ENCODE measurements around the gene MAPT. TPM values are rescaled to one million over a fixed set of nuclear protein-coding genes. Genes with fewer than 3 reads are reported as not detected.

MAPT gene
- total and polyA plus RNA-seq, 2 donors = 3.4 to 21.1 TPM

DNA sequence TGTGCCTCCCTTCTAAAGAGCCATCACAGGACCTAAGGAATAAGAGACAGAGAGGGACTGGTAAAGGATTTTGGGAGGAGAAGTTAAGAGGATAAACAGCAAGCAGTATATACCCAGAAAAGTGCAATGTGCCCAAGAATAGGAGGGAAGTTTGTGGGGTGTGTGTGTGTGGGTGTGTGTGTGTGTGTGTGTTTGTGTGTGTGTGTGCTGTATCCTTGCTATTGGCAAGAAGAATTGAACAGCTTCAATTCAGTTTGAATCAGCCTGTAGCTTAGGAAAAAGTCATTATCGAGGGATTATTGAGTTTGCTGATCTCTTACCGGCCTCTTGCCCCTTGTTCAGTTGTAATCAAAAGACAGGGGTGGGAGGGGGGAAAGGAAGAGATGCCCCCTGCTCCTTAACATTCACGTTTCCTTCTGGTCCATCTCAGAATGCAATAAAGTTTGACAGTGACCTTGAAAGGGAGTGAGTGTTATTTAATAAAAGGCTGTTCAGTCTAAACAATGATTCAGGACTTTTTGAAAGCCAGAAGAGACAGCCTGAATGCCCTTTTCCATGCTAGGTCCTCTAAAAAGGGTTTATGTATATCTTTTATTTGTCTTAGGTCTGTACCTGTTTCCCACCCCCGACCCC, 23.9 kb upstream of the MAPT start:
- H3K4me1 ChIP-seq (ENCODE audit: insufficient read depth) = no peaks in the 10 kb centered on the region
- H3K4me3 ChIP-seq (ENCODE audit: low read depth, low read length) = no peak overlapping the region
- H3K27ac ChIP-seq (ENCODE audit: low read depth) = no peak overlapping the region
- no peak for DNase-seq (ENCODE audit: extremely low spot score)
- H3K36me3 ChIP-seq (ENCODE audit: insufficient read depth) = no peaks in the 10 kb centered on the region
- 24% methylated on average over 4 of the region's 4 CpGs for WGBS

DNA sequence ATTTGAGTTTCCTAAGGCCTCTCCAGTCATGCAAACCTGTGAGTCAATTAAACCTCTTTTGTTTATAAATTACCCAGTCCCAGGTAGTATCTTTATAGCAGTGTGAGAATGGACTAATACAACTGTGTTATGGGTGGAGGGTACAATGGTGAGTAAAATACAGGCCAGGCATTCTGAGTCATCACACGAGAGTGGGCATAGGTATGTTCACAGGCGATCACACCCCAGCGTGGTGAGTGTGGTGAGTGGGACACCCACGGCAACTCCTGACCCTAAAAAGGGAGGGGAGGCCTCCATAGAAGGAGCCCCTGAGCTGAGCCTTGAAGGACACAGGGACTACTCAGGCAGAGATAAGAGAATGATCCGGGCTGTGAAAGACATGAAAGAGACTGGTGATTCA, 22.6 kb upstream of the MAPT start:
- no peaks in the 10 kb centered on the region for H3K36me3 ChIP-seq (ENCODE audit: insufficient read depth)
- 78% methylated on average over 5 of the region's 5 CpGs for WGBS
- DNase-seq (ENCODE audit: extremely low spot score) = no peak
- H3K27ac ChIP-seq (ENCODE audit: low read depth) = no peak overlapping the region
- no peak overlapping the region for H3K4me3 ChIP-seq (ENCODE audit: low read depth, low read length)
- H3K4me1 ChIP-seq (ENCODE audit: insufficient read depth) = no peaks in the 10 kb centered on the region

DNA sequence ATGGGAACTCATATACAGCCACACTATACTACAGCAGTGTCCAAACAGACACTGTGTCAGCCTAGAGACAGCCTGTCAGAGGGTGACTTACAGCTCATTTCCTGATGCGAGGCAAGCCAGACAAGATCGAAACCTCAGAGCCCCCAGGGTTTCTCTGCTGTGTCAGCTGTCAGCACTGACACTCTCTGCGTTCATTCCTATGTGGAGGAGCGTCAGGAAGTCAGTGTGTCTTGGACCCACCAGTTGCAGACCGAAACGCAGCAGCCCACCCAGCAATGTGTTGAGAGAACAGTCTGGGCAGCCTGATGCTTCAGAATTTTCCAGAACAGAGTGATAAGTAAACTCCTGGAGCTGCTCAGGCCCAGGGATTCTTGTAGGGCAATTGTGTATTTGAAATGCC, 20.6 kb upstream of the MAPT start:
- no peak overlapping the region for H3K4me3 ChIP-seq (ENCODE audit: low read depth, low read length)
- WGBS = 13% methylated on average over 6 of the region's 6 CpGs
- no peaks in the 10 kb centered on the region for H3K4me1 ChIP-seq (ENCODE audit: insufficient read depth)
- DNase-seq (ENCODE audit: extremely low spot score) = no peak
- no peaks in the 10 kb centered on the region for H3K36me3 ChIP-seq (ENCODE audit: insufficient read depth)
- H3K27ac ChIP-seq (ENCODE audit: low read depth) = no peak overlapping the region

DNA sequence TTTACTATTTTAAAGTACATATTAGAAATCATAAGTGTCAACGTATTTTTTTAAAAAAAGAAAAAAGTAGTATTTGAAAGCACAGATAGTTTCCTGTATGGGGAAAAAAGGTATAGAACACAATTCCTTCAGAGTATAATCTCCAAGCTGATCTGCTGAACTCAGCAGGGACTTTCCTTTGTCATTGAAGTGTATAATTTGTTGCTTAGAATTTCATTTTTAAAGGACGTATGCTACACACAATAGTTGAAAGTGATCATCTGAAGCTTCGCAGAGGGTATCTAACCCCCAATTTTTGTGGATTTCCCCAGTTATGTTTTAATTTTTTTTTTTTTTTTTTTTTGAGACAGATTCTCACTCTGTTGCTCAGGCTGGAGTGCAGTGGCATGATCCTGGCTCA, 20.2 kb upstream of the MAPT start:
- Histone ChIP-seq H3K4me1 (ENCODE audit: insufficient read depth) (no peaks in the 10 kb centered on the region), H3K27ac (ENCODE audit: low read depth) (no peak overlapping the region), H3K4me3 (ENCODE audit: low read depth, low read length) (no peak overlapping the region), H3K36me3 (ENCODE audit: insufficient read depth) (no peaks in the 10 kb centered on the region)
- 65% methylated on average over 3 of the region's 3 CpGs for WGBS
- no peak for DNase-seq (ENCODE audit: extremely low spot score)

DNA sequence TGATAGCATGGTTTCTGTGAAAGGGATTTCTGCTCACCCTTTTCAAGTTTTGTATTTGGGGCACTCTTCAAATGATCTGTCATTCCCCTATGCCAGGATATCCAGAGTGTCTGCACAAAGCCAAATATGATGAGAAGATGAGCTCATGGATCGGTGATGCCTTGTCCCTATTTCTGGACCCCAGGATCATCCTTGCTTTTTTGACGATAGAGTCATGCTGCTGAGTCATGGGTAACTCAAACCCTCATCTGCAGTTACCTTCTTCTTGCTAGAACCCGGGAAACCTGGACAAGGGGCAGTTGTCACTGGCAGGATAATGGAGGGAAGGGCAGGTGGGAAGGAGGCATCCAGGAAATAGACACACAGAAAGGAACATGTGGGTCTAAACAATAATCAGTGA, 17.8 kb upstream of the MAPT start:
- Histone ChIP-seq H3K4me1 (ENCODE audit: insufficient read depth) (no peaks in the 10 kb centered on the region), H3K4me3 (ENCODE audit: low read depth, low read length) (no peak overlapping the region), H3K36me3 (ENCODE audit: insufficient read depth) (no peaks in the 10 kb centered on the region), H3K27ac (ENCODE audit: low read depth) (no peak overlapping the region)
- WGBS = 78% methylated on average over 3 of the region's 3 CpGs
- DNase-seq (ENCODE audit: extremely low spot score) = no peak

DNA sequence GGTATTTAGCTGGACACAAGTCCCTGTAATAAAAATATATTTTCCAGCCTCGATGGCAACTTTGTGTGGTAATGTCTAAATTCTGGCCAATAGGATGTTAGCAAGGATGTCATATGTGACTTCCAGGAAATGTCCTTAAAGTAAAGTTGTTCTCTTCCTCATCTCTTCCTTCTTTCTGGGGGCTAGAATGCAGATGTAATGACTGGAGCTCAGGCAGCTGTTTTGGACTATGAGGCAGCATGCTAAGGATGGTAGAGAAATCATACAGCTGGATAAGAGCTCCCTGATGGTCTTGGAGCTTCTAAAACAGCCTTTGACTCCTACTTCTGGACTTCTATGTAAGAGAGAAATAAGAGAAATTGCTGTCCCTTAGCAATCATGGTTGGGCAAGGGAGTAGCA, 16.9 kb upstream of the MAPT start:
- H3K27ac ChIP-seq (ENCODE audit: low read depth) = no peak overlapping the region
- 71% methylated on average over 1 of the region's 1 CpG for WGBS
- DNase-seq (ENCODE audit: extremely low spot score) = no peak
- H3K4me3 ChIP-seq (ENCODE audit: low read depth, low read length) = no peak overlapping the region
- H3K36me3 ChIP-seq (ENCODE audit: insufficient read depth) = no peaks in the 10 kb centered on the region
- H3K4me1 ChIP-seq (ENCODE audit: insufficient read depth) = no peaks in the 10 kb centered on the region

DNA sequence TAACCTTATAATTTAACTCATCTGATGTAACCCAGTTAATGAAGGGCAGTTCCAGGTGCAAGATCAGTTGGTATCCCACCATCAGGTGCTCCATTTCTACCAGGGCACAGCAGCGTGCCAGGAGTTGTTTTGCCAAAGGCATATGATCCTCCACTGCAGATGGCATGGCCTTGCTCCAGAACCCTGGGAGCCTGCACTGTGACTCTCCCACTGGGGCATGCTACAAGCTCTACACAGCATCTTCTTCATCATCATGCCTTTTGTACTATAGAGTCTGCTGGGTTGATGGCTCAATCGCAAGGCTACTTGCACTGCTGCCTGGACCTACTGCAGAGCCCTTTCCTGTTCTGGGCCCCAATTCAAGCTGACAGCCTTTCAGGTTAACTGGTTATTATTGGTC, 11.3 kb upstream of the MAPT start:
- no peak overlapping the region for H3K4me3 ChIP-seq (ENCODE audit: low read depth, low read length)
- H3K27ac ChIP-seq (ENCODE audit: low read depth) = no peak overlapping the region
- WGBS = 93% methylated on average over 2 of the region's 2 CpGs
- no peaks in the 10 kb centered on the region for H3K4me1 ChIP-seq (ENCODE audit: insufficient read depth)
- H3K36me3 ChIP-seq (ENCODE audit: insufficient read depth) = no peaks in the 10 kb centered on the region
- no peak for DNase-seq (ENCODE audit: extremely low spot score)

DNA sequence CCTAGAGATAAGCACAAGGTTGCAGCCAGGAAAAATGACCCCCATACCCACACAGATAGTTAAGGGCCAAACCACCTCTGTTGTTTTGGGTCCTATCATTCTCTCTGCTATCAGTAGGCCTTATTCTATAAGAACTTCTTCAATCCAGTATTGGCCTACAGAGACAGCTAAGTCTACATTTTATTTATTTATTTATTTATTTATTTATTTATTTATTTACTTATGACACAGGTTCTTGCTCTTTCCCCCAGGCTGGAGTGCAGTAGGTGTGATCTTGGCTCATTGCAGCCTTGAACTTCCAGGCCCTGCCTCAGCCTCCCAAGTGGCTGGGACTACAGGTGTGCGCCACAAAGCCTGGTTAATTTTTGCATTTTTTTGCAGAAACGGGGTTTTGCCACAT, 7.5 kb upstream of the MAPT start:
- Histone ChIP-seq H3K4me1 (ENCODE audit: insufficient read depth) (no peaks in the 10 kb centered on the region), H3K36me3 (ENCODE audit: insufficient read depth) (no peaks in the 10 kb centered on the region), H3K4me3 (ENCODE audit: low read depth, low read length) (no peak overlapping the region), H3K27ac (ENCODE audit: low read depth) (no peak overlapping the region)
- DNase-seq (ENCODE audit: extremely low spot score) = no peak
- WGBS = 93% methylated on average over 2 of the region's 2 CpGs

DNA sequence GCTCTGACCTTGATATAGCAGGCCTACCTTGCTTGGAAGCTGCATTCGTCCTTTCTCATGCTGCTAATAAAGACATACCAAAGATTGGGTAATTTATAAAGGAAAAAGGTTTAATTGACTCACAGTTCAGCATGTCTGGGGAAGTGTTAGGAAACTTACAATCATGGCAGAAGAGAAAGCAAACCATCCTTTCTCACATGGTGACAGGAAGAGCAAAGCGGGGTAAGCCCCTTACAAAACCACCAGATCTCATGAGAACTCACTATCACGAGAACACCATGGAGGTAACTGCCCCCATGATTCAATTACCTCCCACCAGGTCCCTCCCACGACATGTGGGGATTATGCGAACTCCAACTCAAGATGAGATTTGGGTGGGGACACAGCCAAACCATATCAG, 6.0 kb upstream of the MAPT start:
- H3K27ac ChIP-seq (ENCODE audit: low read depth) = no peak overlapping the region
- H3K4me1 ChIP-seq (ENCODE audit: insufficient read depth) = no peaks in the 10 kb centered on the region
- WGBS = 48% methylated on average over 5 of the region's 5 CpGs
- H3K36me3 ChIP-seq (ENCODE audit: insufficient read depth) = no peaks in the 10 kb centered on the region
- no peak for DNase-seq (ENCODE audit: extremely low spot score)
- H3K4me3 ChIP-seq (ENCODE audit: low read depth, low read length) = no peak overlapping the region

DNA sequence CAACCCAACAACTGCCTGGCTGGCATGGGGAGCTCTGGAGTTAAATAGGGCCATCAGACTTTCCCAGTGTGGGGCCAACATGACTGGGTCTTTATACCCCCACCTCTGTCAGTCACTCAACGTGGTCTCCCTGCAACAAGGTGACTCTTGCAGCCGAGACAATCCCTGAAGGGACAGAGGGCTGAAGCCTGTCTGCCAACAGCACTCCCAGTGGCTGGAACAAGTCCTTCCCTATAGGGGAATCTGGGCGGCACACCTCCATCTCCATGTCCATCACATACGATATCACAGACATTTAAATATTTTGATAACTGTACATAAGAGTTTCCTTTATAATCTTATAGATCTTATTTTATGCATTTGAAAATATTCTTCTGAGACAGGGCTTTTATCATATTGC, 4.8 kb upstream of the MAPT start:
- WGBS = 29% methylated on average over 4 of the region's 4 CpGs
- no peak for DNase-seq (ENCODE audit: extremely low spot score)
- Histone ChIP-seq H3K27ac (ENCODE audit: low read depth) (no peak overlapping the region), H3K4me3 (ENCODE audit: low read depth, low read length) (no peak overlapping the region), H3K36me3 (ENCODE audit: insufficient read depth) (no peaks in the 10 kb centered on the region), H3K4me1 (ENCODE audit: insufficient read depth) (no peaks in the 10 kb centered on the region)

DNA sequence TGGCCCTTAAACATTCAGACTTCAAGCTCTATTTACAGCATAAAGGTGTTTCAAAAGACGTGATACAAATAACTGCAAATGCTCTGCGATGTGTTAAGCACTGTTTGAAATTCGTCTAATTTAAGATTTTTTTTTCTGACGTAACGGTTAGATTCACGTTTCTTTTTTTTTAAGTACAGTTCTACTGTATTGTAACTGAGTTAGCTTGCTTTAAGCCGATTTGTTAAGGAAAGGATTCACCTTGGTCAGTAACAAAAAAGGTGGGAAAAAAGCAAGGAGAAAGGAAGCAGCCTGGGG, 681 bp upstream of the MAPT start:
- no peaks in the 10 kb centered on the region for H3K36me3 ChIP-seq (ENCODE audit: insufficient read depth)
- H3K4me3 ChIP-seq (ENCODE audit: low read depth, low read length) = peak overlapping the region; percentile 45
- no peak for DNase-seq (ENCODE audit: extremely low spot score)
- WGBS = 50% methylated on average over 7 of the region's 7 CpGs
- no peaks in the 10 kb centered on the region for H3K4me1 ChIP-seq (ENCODE audit: insufficient read depth)
- no peak overlapping the region for H3K27ac ChIP-seq (ENCODE audit: low read depth)

DNA sequence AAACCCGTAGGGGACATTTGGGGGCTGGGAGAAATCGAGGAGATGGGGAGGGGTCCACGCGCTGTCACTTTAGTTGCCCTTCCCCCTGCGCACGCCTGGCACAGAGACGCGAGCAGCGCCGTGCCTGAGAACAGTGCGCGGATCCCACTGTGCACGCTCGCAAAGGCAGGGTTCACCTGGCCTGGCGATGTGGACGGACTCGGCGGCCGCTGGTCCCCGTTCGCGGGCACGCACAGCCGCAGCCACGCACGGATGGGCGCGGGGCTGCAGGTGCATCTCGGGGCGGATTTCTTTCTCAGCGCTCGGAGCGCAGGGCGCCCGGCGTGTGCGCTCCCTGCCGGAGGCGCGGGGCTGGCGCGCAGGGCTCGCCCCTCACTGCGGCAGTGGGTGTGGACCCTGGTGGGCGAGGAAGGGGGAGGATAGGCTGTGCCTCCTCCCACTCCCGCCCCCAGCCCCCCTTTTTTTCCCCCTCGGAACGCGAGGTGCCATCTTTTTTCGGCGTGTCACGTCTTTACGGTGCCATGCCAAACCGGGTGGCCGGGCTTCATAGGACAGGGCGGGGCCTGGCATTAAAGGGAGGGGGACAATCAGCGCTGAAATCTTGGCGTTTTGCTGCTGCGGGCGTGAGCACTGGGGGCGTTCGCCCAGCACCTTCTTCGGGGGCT, 1.1 kb downstream of the MAPT start:
- no peak overlapping the region for H3K27ac ChIP-seq (ENCODE audit: low read depth)
- no peaks in the 10 kb centered on the region for H3K4me1 ChIP-seq (ENCODE audit: insufficient read depth)
- no peak for DNase-seq (ENCODE audit: extremely low spot score)
- H3K4me3 ChIP-seq (ENCODE audit: low read depth, low read length) = peak overlapping the region; percentile 45
- H3K36me3 ChIP-seq (ENCODE audit: insufficient read depth) = no peaks in the 10 kb centered on the region
- 1% methylated on average over 63 of the region's 63 CpGs for WGBS

DNA sequence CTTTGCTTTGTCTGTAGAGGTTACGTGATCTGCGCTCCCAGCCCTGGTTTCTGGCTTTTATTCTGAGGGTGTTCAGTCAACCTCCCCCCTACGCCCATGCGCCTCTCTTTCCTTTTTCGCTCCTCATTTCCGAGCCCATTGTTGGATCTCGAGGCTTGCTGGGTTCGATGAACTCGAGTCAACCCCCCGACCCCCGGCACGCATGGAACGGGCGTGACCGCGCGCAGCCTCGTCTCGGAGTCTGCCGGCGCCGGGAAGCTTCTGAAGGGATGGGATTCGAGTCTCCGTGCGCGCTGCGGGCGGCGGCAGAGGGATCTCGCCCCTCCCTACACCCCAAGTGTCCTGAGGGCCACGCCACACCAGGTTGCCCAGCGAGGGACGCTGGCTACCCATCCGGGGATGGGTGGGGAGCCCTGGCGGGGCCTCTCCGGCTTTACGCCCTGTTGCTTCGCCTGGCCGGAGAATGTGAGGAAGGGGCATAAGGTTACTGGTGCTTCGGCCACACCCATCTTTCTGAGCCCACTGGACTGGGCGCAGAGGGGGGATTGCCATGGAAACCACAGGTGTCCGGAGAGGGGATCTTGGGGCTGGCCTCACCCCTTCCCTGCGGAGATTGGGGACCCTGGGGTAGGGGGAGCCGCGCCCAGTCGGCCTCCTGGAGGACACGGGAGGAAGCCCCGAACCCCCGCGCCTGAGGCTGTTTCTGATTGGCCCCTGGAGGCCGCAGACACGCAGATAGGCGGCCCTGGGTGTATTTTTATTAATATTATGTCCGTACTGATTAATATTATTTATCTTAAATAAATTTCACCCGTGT, 1.8 kb downstream of the MAPT start:
- DNase-seq (ENCODE audit: extremely low spot score) = no peak
- Histone ChIP-seq H3K4me3 (ENCODE audit: low read depth, low read length) (peak overlapping the region; percentile 45), H3K27ac (ENCODE audit: low read depth) (no peak overlapping the region), H3K36me3 (ENCODE audit: insufficient read depth) (no peaks in the 10 kb centered on the region), H3K4me1 (ENCODE audit: insufficient read depth) (no peaks in the 10 kb centered on the region)
- 5% methylated on average over 55 of the region's 55 CpGs for WGBS
